Prostate gland (tissue), 2 donors: Measurements from ENCODE around the gene ZNF366.

Experiments
- POLR2A ChIP-seq: fragments of 450-650 bp; IDR thresholded peaks from one replicate; pipeline ENCODE4 v1.6.1; 2016; ENCODE audit warnings: antibody characterized with exemption, mild to moderate bottlenecking
- TF ChIP-seq, protein P1 (sequence below), 4 experiments: fragments of 200-600 bp in 2 of 4; fragments of 450-650 bp in 2 of 4; sonication (generic) in 2 of 4; IDR thresholded peaks; 1 replicate in 3 of 4; 2 replicates in 1 of 4; pipeline ENCODE4 v1.5.1; 2016 to 2019; ENCODE audit warnings: antibody characterized with exemption in 4 of 4, mild to moderate bottlenecking in 2 of 4, moderate library complexity in 2 of 4

GRCh38 chr5:72427016-72427415 lies 80.2 kb downstream of the ZNF366 start:
- TF ChIP-seq, protein P1, sequence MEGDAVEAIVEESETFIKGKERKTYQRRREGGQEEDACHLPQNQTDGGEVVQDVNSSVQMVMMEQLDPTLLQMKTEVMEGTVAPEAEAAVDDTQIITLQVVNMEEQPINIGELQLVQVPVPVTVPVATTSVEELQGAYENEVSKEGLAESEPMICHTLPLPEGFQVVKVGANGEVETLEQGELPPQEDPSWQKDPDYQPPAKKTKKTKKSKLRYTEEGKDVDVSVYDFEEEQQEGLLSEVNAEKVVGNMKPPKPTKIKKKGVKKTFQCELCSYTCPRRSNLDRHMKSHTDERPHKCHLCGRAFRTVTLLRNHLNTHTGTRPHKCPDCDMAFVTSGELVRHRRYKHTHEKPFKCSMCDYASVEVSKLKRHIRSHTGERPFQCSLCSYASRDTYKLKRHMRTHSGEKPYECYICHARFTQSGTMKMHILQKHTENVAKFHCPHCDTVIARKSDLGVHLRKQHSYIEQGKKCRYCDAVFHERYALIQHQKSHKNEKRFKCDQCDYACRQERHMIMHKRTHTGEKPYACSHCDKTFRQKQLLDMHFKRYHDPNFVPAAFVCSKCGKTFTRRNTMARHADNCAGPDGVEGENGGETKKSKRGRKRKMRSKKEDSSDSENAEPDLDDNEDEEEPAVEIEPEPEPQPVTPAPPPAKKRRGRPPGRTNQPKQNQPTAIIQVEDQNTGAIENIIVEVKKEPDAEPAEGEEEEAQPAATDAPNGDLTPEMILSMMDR (IDR thresholded peaks at IDR 0.05), result no peak
- no peak for TF ChIP-seq POLR2A
